ENCODE data around the gene TMEM126B. TPM values are rescaled to one million over a fixed set of nuclear protein-coding genes. Genes with fewer than 3 reads are reported as not detected.
"Not testable (repeated sequence)": the region's sequence is repeated elsewhere in the genome, so short reads cannot be mapped to it uniquely, and the experiment has no call there.

Gene TMEM126B
- total RNA-seq, 1 experiment from 2014 or later: 39.6 TPM

GRCh38 chr11:85627332-85627997, 928 bp upstream of the TMEM126B start, which contains the start of gene DLG2:
Gene DLG2 (minus strand): TSS chr11:85627344.
- H3K4me3 ChIP-seq: peak within 1 kb of the TSS; percentile 86
- no peaks in the 10 kb centered on the region for H3K9me3 ChIP-seq
- DNase-seq: peak; percentile 14
- peaks cover 11% of the 10 kb centered on the region for H3K36me3 ChIP-seq
- H3K27me3 ChIP-seq: no peaks in the 10 kb centered on the region; the same call in none of the 2 replicates

- DNase-seq: no peak
- Histone ChIP-seq H3K4me3 (peak overlapping the region; percentile 86), H3K27me3 (no peaks in the 10 kb centered on the region; the same call in none of the 2 replicates), H3K9me3 (no peaks in the 10 kb centered on the region), H3K36me3 (peaks cover 12% of the 10 kb centered on the region)
These were observed 463 bp downstream of the TMEM126B start for GRCh38 chr11:85628771-85629341.

GRCh38 chr11:85634747-85635146, 6.4 kb downstream of the TMEM126B start:
- no peaks in the 10 kb centered on the region for H3K9me3 ChIP-seq
- DNase-seq: no peak

GRCh38 chr11:85643191-85643614, 14.8 kb downstream of the TMEM126B start:
- Histone ChIP-seq H3K4me3 (no peak overlapping the region), H3K27me3 (peaks cover 3% of the 10 kb centered on the region), H3K36me3 (no peaks in the 10 kb centered on the region), H3K9me3 (no peaks in the 10 kb centered on the region)
- DNase-seq: no peak

More at GRCh38 chr11:85634747-85635146, 6.4 kb downstream of the TMEM126B start:
- Histone ChIP-seq H3K36me3 (peaks cover 24% of the 10 kb centered on the region), H3K4me3 (no peak overlapping the region), H3K27me3 (no peaks in the 10 kb centered on the region)

- H3K36me3 ChIP-seq: peaks cover 17% of the 10 kb centered on the region
- DNase-seq: no peak
- H3K9me3 ChIP-seq: no peaks in the 10 kb centered on the region
These were observed 18.7 kb downstream of the TMEM126B start for GRCh38 chr11:85647078-85647477.

GRCh38 chr11:85647604-85648299, 19.4 kb downstream of the TMEM126B start, which contains the start of gene TMEM126A:
Gene TMEM126A (plus strand): TSS chr11:85647967. CDS start chr11:85650256, 2,289 bp downstream.
- Histone ChIP-seq H3K36me3 (peaks cover 20% of the 10 kb centered on the region), H3K4me3 (peak within 1 kb of the TSS; percentile 80)
- DNase-seq: peak; percentile 88

More at GRCh38 chr11:85647078-85647477, 18.7 kb downstream of the TMEM126B start:
- peaks cover 3% of the 10 kb centered on the region for H3K27me3 ChIP-seq
- peak overlapping the region; percentile 80 for H3K4me3 ChIP-seq

GRCh38 chr11:85651118-85651517, 22.7 kb downstream of the TMEM126B start:
- peaks cover 40% of the 10 kb centered on the region for H3K36me3 ChIP-seq
- no peaks in the 10 kb centered on the region for H3K9me3 ChIP-seq
- no peaks in the 10 kb centered on the region for H3K27me3 ChIP-seq
- DNase-seq: no peak
- H3K4me3 ChIP-seq: no peak overlapping the region

More at GRCh38 chr11:85647604-85648299, 19.4 kb downstream of the TMEM126B start, which contains the start of gene TMEM126A:
- H3K27me3 ChIP-seq: peaks cover 3% of the 10 kb centered on the region
- H3K9me3 ChIP-seq: no peaks in the 10 kb centered on the region

GRCh38 chr11:85652786-85653447, 24.5 kb downstream of the TMEM126B start:
- Histone ChIP-seq H3K4me3 (no peak overlapping the region), H3K9me3 (no peaks in the 10 kb centered on the region), H3K27me3 (no peaks in the 10 kb centered on the region), H3K36me3 (peaks cover 58% of the 10 kb centered on the region)
- DNase-seq: no peak

GRCh38 chr11:85654343-85654742, 25.9 kb downstream of the TMEM126B start:
- not testable (repeated sequence) for H3K4me3 ChIP-seq, H3K9me3 ChIP-seq, H3K27me3 ChIP-seq, DNase-seq
- peaks cover 73% of the 10 kb centered on the region for H3K36me3 ChIP-seq

- no peak for DNase-seq
- Histone ChIP-seq H3K27me3 (no peaks in the 10 kb centered on the region), H3K9me3 (no peaks in the 10 kb centered on the region), H3K36me3 (peaks cover 81% of the 10 kb centered on the region), H3K4me3 (no peak overlapping the region)
These were observed 28.4 kb downstream of the TMEM126B start for GRCh38 chr11:85656777-85657176.

GRCh38 chr11:85658180-85658579, 29.8 kb downstream of the TMEM126B start:
- DNase-seq: no peak
- Histone ChIP-seq H3K4me3 (no peak overlapping the region), H3K9me3 (no peaks in the 10 kb centered on the region), H3K27me3 (no peaks in the 10 kb centered on the region), H3K36me3 (peaks cover 85% of the 10 kb centered on the region)

GRCh38 chr11:85661972-85662664, 33.7 kb downstream of the TMEM126B start:
- Histone ChIP-seq H3K27me3 (no peaks in the 10 kb centered on the region), H3K4me3 (peak overlapping the region; percentile 87), H3K36me3 (peaks cover 68% of the 10 kb centered on the region), H3K9me3 (no peaks in the 10 kb centered on the region)
- DNase-seq: no peak

- no peak for DNase-seq
- Histone ChIP-seq H3K36me3 (peaks cover 57% of the 10 kb centered on the region), H3K27me3 (no peaks in the 10 kb centered on the region), H3K4me3 (peak overlapping the region; percentile 87), H3K9me3 (no peaks in the 10 kb centered on the region)
These were observed 34.8 kb downstream of the TMEM126B start for GRCh38 chr11:85663080-85663752.

- no peaks in the 10 kb centered on the region for H3K27me3 ChIP-seq
- DNase-seq: peak; percentile 56
- H3K36me3 ChIP-seq: peaks cover 50% of the 10 kb centered on the region
- no peaks in the 10 kb centered on the region for H3K9me3 ChIP-seq
- H3K4me3 ChIP-seq: peak overlapping the region; percentile 87
These were observed 35.6 kb downstream of the TMEM126B start for GRCh38 chr11:85663753-85664614.

Measured in MG63 (cell line).